Skin of body (tissue), 2 donors: Measurements from ENCODE around the gene ZACN. TPM values are rescaled to one million over a fixed set of nuclear protein-coding genes. Genes with fewer than 3 reads are reported as not detected.

Experiments
- DNase-seq: peaks from one replicate; lab custom pipeline; 2025; lab: John Stamatoyannopoulos, UW
- total RNA-seq: library from RNA; depleted of rRNA; stranded (reverse); fragments of >200 nt; gene quantifications from one replicate; pipeline ENCODE4 v1.2.3, GENCODE V29; 2014

ZACN gene
- total RNA-seq, 1 donor from 2014 or later = not detected

- no peak for DNase-seq
Measured at GRCh38 chr17:76097716-76098295, 18.8 kb downstream of the ZACN start.

DNA sequence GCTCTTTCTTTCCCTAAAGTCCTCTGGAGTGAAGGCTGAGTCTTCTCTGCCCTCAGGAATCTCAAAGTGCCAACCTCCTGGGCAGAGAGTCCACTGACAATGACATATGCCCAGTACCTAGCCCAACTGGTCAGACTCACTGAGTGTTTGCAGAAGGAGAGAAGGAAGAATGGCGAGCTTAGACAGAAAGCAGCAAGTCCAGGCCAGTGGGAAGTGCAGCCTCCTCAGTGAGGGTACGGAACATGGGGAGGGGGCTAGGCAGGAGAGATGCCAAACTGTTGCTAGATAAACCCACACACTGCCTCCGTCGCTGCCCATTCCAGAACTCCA is 23.9 kb downstream of the ZACN start:
- DNase-seq = no peak

- peak; percentile 88 for DNase-seq
Measured at GRCh38 chr17:76103274-76104139, 24.5 kb downstream of the ZACN start, which contains the start of gene EXOC7. Gene EXOC7, minus strand, starts transcription at chr17:76103787. Its CDS starts 95 bp downstream, at chr17:76103692.

GRCh38 chr17:76104140-76104895 is 25.3 kb downstream of the ZACN start:
- no peak for DNase-seq

GRCh38 chr17:76104896-76105231 is 25.9 kb downstream of the ZACN start:
- DNase-seq = no peak

DNA sequence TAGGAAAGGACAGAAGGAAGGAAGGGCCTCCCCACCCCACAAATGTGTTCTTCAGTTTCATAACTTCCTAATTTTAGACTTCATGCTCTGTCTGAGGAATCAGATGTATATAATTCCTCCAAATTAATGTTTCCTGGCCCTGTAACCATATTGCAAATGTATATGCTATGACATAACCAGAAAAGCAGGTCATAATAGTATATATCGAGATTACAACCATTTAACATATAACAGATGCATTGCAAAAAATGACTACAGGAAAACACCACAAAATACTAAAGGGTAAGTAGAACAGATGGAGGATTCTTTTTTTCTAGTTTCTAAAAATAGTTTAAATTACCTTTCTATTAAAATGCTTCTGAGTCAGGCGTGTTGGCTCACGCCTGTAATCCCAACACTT is 27.7 kb downstream of the ZACN start:
- DNase-seq = no peak

- DNase-seq = no peak
Measured at GRCh38 chr17:76107509-76107908, 28.5 kb downstream of the ZACN start.

GRCh38 chr17:76111956-76112355 is 33.0 kb downstream of the ZACN start:
- DNase-seq = no peak

DNA sequence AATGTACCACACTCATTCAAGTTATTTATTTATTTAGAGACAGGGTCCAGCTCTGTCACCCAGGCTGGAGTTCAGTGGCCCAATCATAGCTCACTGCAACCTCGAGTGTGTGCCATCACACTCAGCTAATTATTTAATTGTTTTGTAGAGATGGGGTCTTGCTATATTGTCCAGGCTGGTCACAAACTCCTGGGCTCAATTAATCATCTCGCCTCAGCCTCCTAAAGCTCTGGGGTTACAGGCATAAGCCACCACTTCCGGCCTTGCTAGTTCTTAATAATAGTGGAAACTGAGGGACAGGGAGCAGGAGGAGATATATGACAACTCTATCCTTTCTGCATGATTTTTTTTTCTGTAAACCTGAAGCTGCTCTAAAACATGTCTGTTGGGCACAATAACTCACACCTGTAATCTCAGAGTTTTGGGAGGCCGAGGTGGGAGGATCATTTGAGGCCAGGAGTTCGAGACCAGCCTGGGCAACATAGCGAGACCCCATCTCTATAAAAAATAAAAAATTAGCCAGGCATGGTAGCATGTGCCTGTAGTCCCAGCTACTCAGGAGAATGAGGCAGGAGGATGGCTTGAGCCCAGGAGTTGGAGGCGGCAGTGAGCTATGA is 36.3 kb downstream of the ZACN start:
- DNase-seq = no peak

DNA sequence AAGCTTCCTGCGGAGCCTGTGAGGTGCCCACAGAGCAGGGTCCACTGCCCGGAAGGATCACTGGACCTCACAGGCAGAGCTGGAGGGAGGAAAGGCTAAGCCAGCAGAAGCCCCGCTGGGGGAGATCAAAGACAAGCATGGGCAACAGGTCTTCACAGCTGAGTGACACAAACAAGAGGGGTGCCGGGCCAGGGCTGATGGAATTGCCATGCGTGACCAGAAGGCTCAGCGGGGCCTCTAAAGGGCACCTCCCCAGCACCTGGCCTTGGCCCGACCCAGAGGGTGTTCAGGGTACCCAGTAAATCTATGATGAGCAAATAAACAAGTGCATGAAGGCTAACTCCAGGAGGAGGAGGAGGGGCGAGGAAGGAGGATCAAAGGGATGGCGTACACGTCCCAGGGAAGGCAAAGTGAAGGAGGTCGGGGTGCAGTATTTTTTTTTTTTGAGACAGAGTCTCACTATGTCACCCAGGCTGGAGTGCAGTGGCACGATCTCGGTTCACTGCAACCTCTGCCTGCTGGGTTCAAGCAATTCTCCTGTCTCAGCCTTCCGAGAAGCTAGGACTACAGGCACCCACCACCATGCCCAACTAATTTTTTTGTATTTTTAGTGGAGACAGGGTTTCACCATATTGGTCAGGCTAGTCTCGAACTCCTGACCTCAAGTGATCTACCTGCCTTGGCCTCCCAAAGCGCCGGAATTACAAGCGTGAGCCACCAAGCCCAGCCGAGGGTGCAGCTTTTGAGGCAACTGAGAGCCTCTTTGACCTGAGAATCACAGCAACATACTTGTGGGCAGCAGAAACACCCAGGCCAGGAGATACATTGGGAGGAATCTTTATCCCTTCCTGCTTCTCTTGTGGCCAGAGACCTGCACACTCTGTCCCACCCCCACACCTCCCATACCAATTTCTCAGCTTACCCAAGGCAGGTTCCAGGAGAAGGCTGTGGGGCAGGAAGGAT is 40.7 kb downstream of the ZACN start:
- DNase-seq = no peak

- no peak for DNase-seq
Measured at GRCh38 chr17:76120658-76121008, 41.7 kb downstream of the ZACN start.

DNA sequence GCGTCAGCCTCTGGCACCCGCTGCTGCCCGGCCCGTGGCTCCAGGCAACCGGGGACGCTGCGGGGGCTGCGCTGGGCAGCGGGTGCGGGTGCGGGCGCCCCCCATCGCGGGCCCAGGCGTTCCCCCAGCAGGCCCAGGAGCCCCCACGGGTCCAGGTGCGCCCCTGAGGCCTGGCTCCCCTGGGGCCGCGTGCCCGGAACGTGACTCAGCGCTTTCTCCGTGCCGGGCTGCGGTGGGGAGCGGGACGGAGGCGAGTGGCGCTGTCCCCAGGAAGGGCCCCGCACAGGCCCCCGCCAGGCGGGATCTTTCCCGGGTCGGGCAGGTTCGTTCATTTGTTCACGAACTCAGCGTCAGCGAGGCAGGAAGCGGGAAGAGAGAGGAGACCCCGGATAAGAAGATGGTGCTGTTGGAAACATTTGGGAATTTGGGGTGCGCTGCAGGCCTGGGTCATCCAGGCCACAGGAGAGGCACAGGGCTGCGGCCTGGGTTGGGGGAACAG is 43.0 kb downstream of the ZACN start:
- DNase-seq = no peak

- no peak for DNase-seq
Measured at GRCh38 chr17:76122431-76123190, 43.6 kb downstream of the ZACN start.

GRCh38 chr17:76123191-76123499 is 44.2 kb downstream of the ZACN start:
- no peak for DNase-seq

- no peak for DNase-seq
Measured at GRCh38 chr17:76123749-76124581, 45.0 kb downstream of the ZACN start.

DNA sequence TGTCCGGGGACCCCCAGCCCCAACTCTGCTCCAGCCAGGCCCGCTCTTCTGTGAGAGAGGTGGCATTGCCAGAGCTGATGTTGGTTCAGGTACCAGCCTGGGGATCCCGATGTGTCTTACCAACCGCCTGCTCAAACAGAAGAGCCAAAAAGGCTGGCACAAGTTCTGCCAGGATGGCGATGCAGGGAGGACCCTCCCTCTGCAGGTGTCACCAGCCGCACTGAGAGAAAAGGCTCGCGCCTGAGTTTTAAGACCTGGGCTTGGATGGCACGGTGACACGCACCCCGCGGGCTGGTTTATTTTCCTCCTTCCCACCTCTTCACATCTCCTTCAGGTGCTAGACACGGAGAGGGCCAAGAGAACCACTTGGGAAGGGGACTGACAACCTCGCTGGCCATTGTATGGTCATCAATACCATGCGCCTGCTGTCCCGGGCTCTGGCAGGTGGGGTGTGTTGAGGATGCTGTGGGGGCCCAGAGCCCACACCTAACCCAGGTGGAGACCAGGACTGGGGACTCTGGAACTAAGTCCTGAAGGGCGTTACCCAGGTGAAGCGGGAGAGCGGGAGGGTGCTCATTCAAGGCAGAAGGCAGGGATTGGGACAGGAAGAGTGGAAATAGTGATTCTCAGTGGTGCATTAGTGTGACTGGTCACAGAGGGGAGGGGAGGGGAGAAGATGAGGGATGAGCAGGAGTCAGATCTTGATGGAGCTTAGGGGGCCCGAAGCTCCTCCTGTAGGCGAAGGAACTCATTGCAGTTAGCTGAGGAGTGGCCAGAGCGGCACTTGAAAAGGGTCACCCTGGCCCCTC is 45.8 kb downstream of the ZACN start:
- DNase-seq = no peak

DNA sequence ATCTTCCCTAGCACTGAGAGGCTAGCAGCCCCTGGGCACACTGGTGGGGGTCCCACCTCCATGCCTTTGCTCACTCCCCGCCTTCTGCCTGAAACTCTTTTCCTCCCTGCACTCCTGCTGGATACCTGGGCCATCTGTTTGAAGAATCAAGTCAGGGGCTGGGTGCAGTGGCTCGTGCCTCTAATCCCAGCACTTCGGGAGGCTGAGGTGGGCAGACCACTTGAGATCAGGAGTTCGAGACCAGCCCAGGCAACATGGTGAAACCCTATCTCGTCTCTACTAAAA is 46.4 kb downstream of the ZACN start:
- DNase-seq = no peak

- DNase-seq = no peak
Measured at GRCh38 chr17:76125922-76126321, 46.9 kb downstream of the ZACN start.

- no peak for DNase-seq
Measured at GRCh38 chr17:76130473-76130872, 51.5 kb downstream of the ZACN start.
